Upper lobe of left lung (tissue), 4 donors: ENCODE data around the gene MATN3.

Experiments
- CTCF ChIP-seq, 6 experiments: fragments of 450-650 bp in 4 of 6; fragments of 200-600 bp in 2 of 6; sonication (generic) in 2 of 6; IDR thresholded peaks; one replicate each; pipeline ENCODE4 v1.5.1; 2016 to 2019; ENCODE audit warnings: antibody characterized with exemption in 6 of 6
- POLR2A ChIP-seq, 4 donors: fragments of 450-650 bp; IDR thresholded peaks; one replicate each; pipeline ENCODE4 v1.5.1; 2016 to 2017; ENCODE audit warnings: antibody characterized with exemption in 4 of 4, mild to moderate bottlenecking in 2 of 4

GRCh38 chr2:19963386-19963785 is 49.1 kb downstream of the MATN3 start:
- TF ChIP-seq CTCF (IDR thresholded peaks at IDR 0.05) (no peak), POLR2A (IDR thresholded peaks at IDR 0.05) (no peak)
